Keratinocyte (primary cell): ENCODE measurements around the gene ATP5IF1. TPM values are rescaled to one million over a fixed set of nuclear protein-coding genes. Genes with fewer than 3 reads are reported as not detected.

Source experiments
- DNase-seq: peaks from one replicate; pipeline ENCODE4 v3.0.0-alpha.2; 2011; ENCODE audit warnings: low read depth, missing footprints, low spot score
- FAIRE-seq: peaks from 2 replicates; lab custom pipeline; 2011; peaks lifted over from hg19 to GRCh38; lab: Jason Lieb, UNC
- H2AFZ ChIP-seq: 2 replicates; pipeline ENCODE4 v1.6.0; 2012; ENCODE audit warnings: low read length, control low read depth, inconsistent platforms; ENCODE audit not compliant: control insufficient read depth
- H3K27ac ChIP-seq: 2 replicates; pipeline ENCODE4 v1.5.1; 2011; ENCODE audit warnings: low read length; ENCODE audit not compliant: control insufficient read depth, insufficient read depth
- H3K27me3 ChIP-seq: 3 replicates; pipeline ENCODE4 v1.6.0; 2011; ENCODE audit warnings: low read length; ENCODE audit not compliant: control insufficient read depth, insufficient read depth; ENCODE audit errors: extremely low read depth
- H3K36me3 ChIP-seq, 2 experiments: 2 replicates in 1 of 2; 3 replicates in 1 of 2; pipeline ENCODE4 v1.5.1; 2011; ENCODE audit warnings: low read length in 2 of 2, mild to moderate bottlenecking in 1 of 2; ENCODE audit not compliant: control insufficient read depth in 2 of 2, insufficient read depth in 2 of 2; ENCODE audit errors: extremely low read depth in 1 of 2
- H3K4me1 ChIP-seq: 3 replicates; pipeline ENCODE4 v1.5.1; 2011; ENCODE audit warnings: low read length; ENCODE audit not compliant: control insufficient read depth, insufficient read depth; ENCODE audit errors: extremely low read depth
- H3K4me2 ChIP-seq: 3 replicates; pipeline ENCODE4 v1.6.0; 2011; ENCODE audit warnings: low read depth, low read length; ENCODE audit not compliant: control insufficient read depth, insufficient read depth; ENCODE audit errors: extremely low read depth
- H3K4me3 ChIP-seq, 3 experiments: fragments of 200-600 bp in 1 of 3; sonication (generic) in 1 of 3; 2 replicates in 2 of 3; 3 replicates in 1 of 3; pipeline ENCODE4 v1.5.1; 2011 to 2016; ENCODE audit warnings: low read length in 3 of 3, mild to moderate bottlenecking in 3 of 3, control low read depth in 2 of 3, inconsistent platforms in 1 of 3, low read depth in 1 of 3, mixed read lengths in 1 of 3, mixed run types in 1 of 3, moderate library complexity in 1 of 3; ENCODE audit not compliant: control insufficient read depth in 2 of 3, insufficient read depth in 2 of 3; ENCODE audit errors: extremely low read depth in 1 of 3
- H3K79me2 ChIP-seq: 2 replicates; pipeline ENCODE4 v1.6.0; 2012; ENCODE audit warnings: low read length; ENCODE audit not compliant: control insufficient read depth, insufficient read depth
- H3K9ac ChIP-seq: 3 replicates; pipeline ENCODE4 v1.6.0; 2011; ENCODE audit warnings: low read length; ENCODE audit not compliant: control insufficient read depth, insufficient read depth; ENCODE audit errors: extremely low read depth
- H3K9me1 ChIP-seq: 3 replicates; pipeline ENCODE4 v1.6.0; 2011; ENCODE audit warnings: low read length; ENCODE audit not compliant: control insufficient read depth, insufficient read depth; ENCODE audit errors: extremely low read depth
- H3K9me3 ChIP-seq: 2 replicates; pipeline ENCODE4 v1.5.1; 2012; ENCODE audit warnings: low read depth, low read length; ENCODE audit not compliant: control insufficient read depth
- H4K20me1 ChIP-seq: 3 replicates; pipeline ENCODE4 v1.6.0; 2011; ENCODE audit warnings: low read length; ENCODE audit not compliant: control insufficient read depth, insufficient read depth; ENCODE audit errors: extremely low read depth
- EZH2 ChIP-seq: IDR thresholded peaks from one replicate; pipeline ENCODE4 v1.6.1; 2012; ENCODE audit warnings: inconsistent platforms, mild to moderate bottlenecking, low read length, moderate library complexity
- dilution Hi-C: fragments of 300-500 bp; cut with MboI; formaldehyde crosslinking; loops from one replicate; pipeline ENCODE4 v1.7.0; 2020; ENCODE audit warnings: low sequenced_read_pairs; ENCODE audit not compliant: extremely low pct_ligation_motif_present
- polyA plus RNA-seq, 5 experiments: library from polyadenylated mRNA; depleted of rRNA in 3 of 5; stranded (reverse) in 3 of 5; stranded (forward) in 1 of 5; unstranded in 1 of 5; fragments of >200 nt; gene quantifications; 1 replicate in 1 of 5; 2 replicates in 3 of 5; 3 replicates in 1 of 5; pipeline versions ENCODE4 v1.2.1 to v1.2.3, GENCODE V29; 2011 to 2012; ENCODE audit warnings: missing spikeins in 2 of 5, low read depth in 1 of 5, low replicate concordance in 1 of 5
- TF ChIP-seq, protein P1 (sequence below), 3 experiments: IDR thresholded peaks in 1 of 3; conservative IDR thresholded peaks in 1 of 3; optimal IDR thresholded peaks in 1 of 3; 2 replicates in 2 of 3; 3 replicates in 1 of 3; pipeline versions ENCODE3 to v1.5.1; 2011; ENCODE audit warnings: low read length in 3 of 3, mild to moderate bottlenecking in 3 of 3, moderate library complexity in 2 of 3, control low read depth in 1 of 3, inconsistent platforms in 1 of 3; ENCODE audit not compliant: insufficient read depth in 2 of 3; ENCODE audit errors: extremely low read depth in 1 of 3

ATP5IF1 gene
- polyA plus RNA-seq, 1 donor (not counting 4 experiments of a cell fraction or from before 2014, with no cell fraction given), result 332 TPM

DNA sequence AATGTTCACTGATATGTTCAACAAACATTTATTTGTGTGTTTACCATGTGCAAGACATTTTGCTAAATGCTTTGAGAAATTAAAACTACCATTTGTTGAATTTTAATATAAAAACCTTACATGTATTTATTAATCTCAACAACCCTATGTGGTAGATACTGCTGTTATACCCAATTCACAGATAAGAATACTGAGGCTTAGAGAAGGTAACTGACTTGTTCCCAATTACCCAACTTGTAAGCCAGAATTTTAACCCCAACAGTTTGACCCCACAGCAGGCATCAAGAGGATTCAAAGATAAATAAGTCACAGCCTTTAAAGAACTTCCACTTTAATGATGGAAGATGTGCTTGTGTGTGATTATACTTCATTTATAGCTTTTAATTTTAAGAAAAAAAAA lies 6.8 kb upstream of the ATP5IF1 start:
- Histone ChIP-seq H3K36me3 (peaks cover 3 to 6% of the 10 kb centered on the region in 2 experiments), H3K79me2 (peaks cover 44% of the 10 kb centered on the region), H3K9me3 (no peaks in the 10 kb centered on the region), H3K27me3 (no peaks in the 10 kb centered on the region), H3K4me2 (no peak overlapping the region), H3K9ac (no peak overlapping the region), H3K27ac (no peak overlapping the region), H3K4me3 (no peak overlapping the region), H3K9me1 (no peaks in the 10 kb centered on the region), H2AFZ (no peak overlapping the region), H4K20me1 (no peaks in the 10 kb centered on the region), H3K4me1 (peaks cover 8% of the 10 kb centered on the region)
- TF ChIP-seq, protein P1, sequence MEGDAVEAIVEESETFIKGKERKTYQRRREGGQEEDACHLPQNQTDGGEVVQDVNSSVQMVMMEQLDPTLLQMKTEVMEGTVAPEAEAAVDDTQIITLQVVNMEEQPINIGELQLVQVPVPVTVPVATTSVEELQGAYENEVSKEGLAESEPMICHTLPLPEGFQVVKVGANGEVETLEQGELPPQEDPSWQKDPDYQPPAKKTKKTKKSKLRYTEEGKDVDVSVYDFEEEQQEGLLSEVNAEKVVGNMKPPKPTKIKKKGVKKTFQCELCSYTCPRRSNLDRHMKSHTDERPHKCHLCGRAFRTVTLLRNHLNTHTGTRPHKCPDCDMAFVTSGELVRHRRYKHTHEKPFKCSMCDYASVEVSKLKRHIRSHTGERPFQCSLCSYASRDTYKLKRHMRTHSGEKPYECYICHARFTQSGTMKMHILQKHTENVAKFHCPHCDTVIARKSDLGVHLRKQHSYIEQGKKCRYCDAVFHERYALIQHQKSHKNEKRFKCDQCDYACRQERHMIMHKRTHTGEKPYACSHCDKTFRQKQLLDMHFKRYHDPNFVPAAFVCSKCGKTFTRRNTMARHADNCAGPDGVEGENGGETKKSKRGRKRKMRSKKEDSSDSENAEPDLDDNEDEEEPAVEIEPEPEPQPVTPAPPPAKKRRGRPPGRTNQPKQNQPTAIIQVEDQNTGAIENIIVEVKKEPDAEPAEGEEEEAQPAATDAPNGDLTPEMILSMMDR (optimal IDR thresholded peaks at IDR 0.05 in 1 of 3, IDR thresholded peaks at IDR 0.05 in 1 of 3, conservative IDR thresholded peaks at IDR 0.05 in 1 of 3; ENCODE audit: extremely low read depth in 1 of 3, insufficient read depth in 2 of 3, low read length in 3 of 3), result no peak
- no peak for TF ChIP-seq EZH2
- FAIRE-seq (no peak), DNase-seq (no peak)
- dilution Hi-C loops, result no loop called here

- no peak overlapping the region for H3K4me3 ChIP-seq
- no peak overlapping the region for H3K4me2 ChIP-seq
- no peak overlapping the region for H3K9ac ChIP-seq
- peaks cover 42% of the 10 kb centered on the region for H3K79me2 ChIP-seq
- no peak overlapping the region for H2AFZ ChIP-seq
- H3K9me1 ChIP-seq, result no peaks in the 10 kb centered on the region
- H3K27ac ChIP-seq, result no peak overlapping the region
- H3K9me3 ChIP-seq, result no peaks in the 10 kb centered on the region
- peaks cover 3 to 5% of the 10 kb centered on the region in 2 experiments for H3K36me3 ChIP-seq
- DNase-seq (no peak), FAIRE-seq (no peak)
- H4K20me1 ChIP-seq, result no peaks in the 10 kb centered on the region
- H3K4me1 ChIP-seq, result peaks cover 8% of the 10 kb centered on the region
- dilution Hi-C loops, result no loop called here
- H3K27me3 ChIP-seq, result no peaks in the 10 kb centered on the region
- TF ChIP-seq EZH2, result no peak
- TF ChIP-seq, protein P1 (optimal IDR thresholded peaks at IDR 0.05 in 1 of 3, IDR thresholded peaks at IDR 0.05 in 1 of 3, conservative IDR thresholded peaks at IDR 0.05 in 1 of 3; ENCODE audit: extremely low read depth in 1 of 3, insufficient read depth in 2 of 3, low read length in 3 of 3), result no peak
Measured at GRCh38 chr1:28229996-28230395, 5.9 kb upstream of the ATP5IF1 start.
